Astrocyte of the spinal cord (primary cell): ENCODE results near the gene PRSS36.

ENCODE experiments used
- DNase-seq: peaks from one replicate; pipeline ENCODE4 v3.0.0; 2011; ENCODE audit warnings: low read depth, low spot score
- H3K4me3 ChIP-seq: 2 replicates; pipeline ENCODE4 v1.5.1; 2011; ENCODE audit warnings: low read depth, mild to moderate bottlenecking, low read length, moderate library complexity
- CTCF ChIP-seq: IDR thresholded peaks from 2 replicates; pipeline ENCODE4 v1.5.1; 2012; ENCODE audit warnings: low read depth, mild to moderate bottlenecking, low read length, inconsistent platforms
- in situ Hi-C: cut with HindIII; loops from 2 replicates; pipeline ENCODE4 v1.10.0; 2017; ENCODE audit warnings: low sequenced_read_pairs

Gene PRSS36

GRCh38 chr16:31113121-31114120 lies 36.4 kb downstream of the PRSS36 start:
- in situ Hi-C loops: no loop called here
- TF ChIP-seq CTCF: no peak
- no peak for DNase-seq
- no peak overlapping the region for H3K4me3 ChIP-seq

- no peak for TF ChIP-seq CTCF
- in situ Hi-C loops: no loop called here
- no peak for DNase-seq
- no peak overlapping the region for H3K4me3 ChIP-seq
These were observed 37.2 kb downstream of the PRSS36 start for GRCh38 chr16:31112711-31113110.

GRCh38 chr16:31111881-31112466 lies 37.9 kb downstream of the PRSS36 start:
- in situ Hi-C loops: no loop called here
- no peak for DNase-seq
- H3K4me3 ChIP-seq: no peak overlapping the region
- no peak for TF ChIP-seq CTCF

- TF ChIP-seq CTCF: no peak
- H3K4me3 ChIP-seq: no peak overlapping the region
- in situ Hi-C loops: no loop called here
- DNase-seq: no peak
These were observed 39.5 kb downstream of the PRSS36 start for GRCh38 chr16:31110106-31111034.

- TF ChIP-seq CTCF: no peak
- no peak overlapping the region for H3K4me3 ChIP-seq
- DNase-seq: no peak
- in situ Hi-C loops: no loop called here
These were observed 40.2 kb downstream of the PRSS36 start for GRCh38 chr16:31109622-31110021.

- H3K4me3 ChIP-seq: peak overlapping the region; percentile 76
- no peak for TF ChIP-seq CTCF
- DNase-seq: no peak
- in situ Hi-C loops: no loop called here
These were observed 40.9 kb downstream of the PRSS36 start for GRCh38 chr16:31108794-31109558.
